HepG2 (cell line): ENCODE measurements around the gene IFI30. TPM values are rescaled to one million over a fixed set of nuclear protein-coding genes. Genes with fewer than 3 reads are reported as not detected.
A peak's percentile ranks its signal among the peaks of the same experiment; 100 is the strongest.

ENCODE experiments used
- ATF6 ChIP-seq: sonication (generic); formaldehyde crosslinking; conservative IDR thresholded peaks from 2 replicates; pipeline ENCODE4 v1.4.0; 2020; ENCODE audit warnings: missing genetic modification reagents
- BCL3 ChIP-seq: sonication (generic); formaldehyde crosslinking; IDR thresholded peaks from 2 replicates; pipeline ENCODE4 v1.5.1; 2020; ENCODE audit warnings: mild to moderate bottlenecking, missing genetic modification reagents, moderate library complexity
- CREB3 ChIP-seq: sonication (generic); formaldehyde crosslinking; IDR thresholded peaks from 2 replicates; pipeline ENCODE4 v1.5.0; 2020; ENCODE audit warnings: missing genetic modification reagents
- DNMT3B ChIP-seq: conservative IDR thresholded peaks from 2 replicates; pipeline ENCODE4 v1.6.1; 2016; ENCODE audit warnings: missing biosample characterization, control low read depth
- HNF1B ChIP-seq: sonication (generic); formaldehyde crosslinking; IDR thresholded peaks from 2 replicates; pipeline ENCODE4 v1.5.1; 2020; ENCODE audit warnings: mild to moderate bottlenecking, moderate library complexity, missing genetic modification reagents
- IKZF4 ChIP-seq: sonication (generic); formaldehyde crosslinking; IDR thresholded peaks from 2 replicates; pipeline ENCODE4 v1.5.1; 2020; ENCODE audit warnings: borderline replicate concordance, mild to moderate bottlenecking, low read depth, missing genetic modification reagents; ENCODE audit errors: not compliant biosample characterization
- KDM1A ChIP-seq: IDR thresholded peaks from 2 replicates; pipeline ENCODE4 v1.6.1; 2016; ENCODE audit warnings: missing compliant biosample characterization
- LCORL ChIP-seq, 2 experiments: fragments of 450-650 bp in 1 of 2; sonication (generic) in 1 of 2; formaldehyde crosslinking in 1 of 2; IDR thresholded peaks; 2 replicates each; pipeline versions ENCODE4 v1.5.0 to v1.6.1; 2017 to 2020; ENCODE audit warnings: antibody characterized with exemption in 1 of 2, missing genetic modification reagents in 1 of 2
- PHF5A ChIP-seq: IDR thresholded peaks from one replicate; pipeline ENCODE4 v1.6.1; 2018; ENCODE audit warnings: low read depth, missing genetic modification reagents; ENCODE audit not compliant: unreplicated experiment
- SP4 ChIP-seq: sonication (generic); formaldehyde crosslinking; IDR thresholded peaks from 2 replicates; pipeline ENCODE4 v1.8.1; 2023; ENCODE audit warnings: mild to moderate bottlenecking, missing genetic modification reagents
- TARDBP ChIP-seq: sonication (generic); formaldehyde crosslinking; IDR thresholded peaks from 2 replicates; pipeline ENCODE4 v1.8.0; 2022; ENCODE audit warnings: mild to moderate bottlenecking, missing genetic modification reagents
- TP53 ChIP-seq: sonication (generic); formaldehyde crosslinking; conservative IDR thresholded peaks from 2 replicates; pipeline ENCODE4 v1.4.0; 2020; ENCODE audit warnings: missing genetic modification reagents
- YEATS4 ChIP-seq: sonication (generic); formaldehyde crosslinking; IDR thresholded peaks from 2 replicates; pipeline ENCODE4 v1.4.0; 2020; ENCODE audit warnings: missing genetic modification reagents, borderline replicate concordance
- ZGPAT ChIP-seq: IDR thresholded peaks from 2 replicates; pipeline ENCODE4 v1.6.1; 2016; ENCODE audit warnings: mild to moderate bottlenecking
- ZNF17 ChIP-seq: sonication (generic); formaldehyde crosslinking; IDR thresholded peaks from 2 replicates; pipeline ENCODE4 v1.5.0; 2020; ENCODE audit warnings: mild to moderate bottlenecking, missing genetic modification reagents
- ZNF276 ChIP-seq: sonication (generic); formaldehyde crosslinking; IDR thresholded peaks from 2 replicates; pipeline ENCODE4 v1.4.0; 2020; ENCODE audit warnings: mild to moderate bottlenecking, low read depth, missing genetic modification reagents
- ZNF329 ChIP-seq: sonication (generic); formaldehyde crosslinking; IDR thresholded peaks from 2 replicates; pipeline ENCODE4 v1.9.0; 2021; ENCODE audit warnings: low read depth, mild to moderate bottlenecking, missing genetic modification reagents
- ZNF652 ChIP-seq: IDR thresholded peaks from 2 replicates; pipeline ENCODE4 v1.6.1; 2016; ENCODE audit warnings: low read depth, borderline replicate concordance
- ZSCAN20 ChIP-seq: sonication (generic); formaldehyde crosslinking; IDR thresholded peaks from 2 replicates; pipeline ENCODE4 v1.4.0; 2020; ENCODE audit warnings: missing genetic modification reagents, mild to moderate bottlenecking, borderline replicate concordance
- polyA plus RNA-seq, 8 experiments: library from polyadenylated mRNA; depleted of rRNA in 3 of 8; stranded (reverse) in 7 of 8; unstranded in 1 of 8; fragments of >200 nt; fragmentation: Illumina TruSeq in 4 of 8; extraction: Trizol in 4 of 8; gene quantifications; 2 replicates each; pipeline versions ENCODE4 v1.2.1 to v1.2.3, GENCODE V29; 2011 to 2016; ENCODE audit warnings: low read depth in 4 of 8, missing spikeins in 1 of 8, mixed read lengths in 1 of 8; ENCODE audit not compliant: insufficient read depth in 1 of 8
- total RNA-seq, 5 experiments: library from RNA; depleted of rRNA; stranded (reverse); fragments of >200 nt; fragmentation: Illumina TruSeq; extraction: Trizol; gene quantifications; 2 replicates each; pipeline ENCODE4 v1.2.3, GENCODE V29; 2016; ENCODE audit warnings: low read depth in 1 of 5

IFI30 gene
- total and polyA plus RNA-seq, 2 of the 13 experiments (the other 11 are each of a cell fraction or from before 2014, with no cell fraction given): 25.0 to 79.4 TPM

GRCh38 chr19:18223860-18224524 is 50.4 kb downstream of the IFI30 start (continued):
- TF ChIP-seq BCL3 (CRISPR knock-in tag) (peak; percentile 29; the same call in 1 of the 2 replicates), LCORL (IDR thresholded peaks at IDR 0.05) (no peak), LCORL (CRISPR knock-in tag; IDR thresholded peaks at IDR 0.05) (no peak; the same call in none of the 2 replicates), ZNF17 (CRISPR knock-in tag) (no peak), DNMT3B (no peak), CREB3 (CRISPR knock-in tag) (no peak), SP4 (CRISPR knock-in tag) (peak; percentile 84), ZNF276 (CRISPR knock-in tag) (peak; percentile 60; the same call in 1 of the 2 replicates), ZNF329 (CRISPR knock-in tag) (0 out of 2 replicates have a peak, but pooled peaks have one; percentile 25), IKZF4 (peak; percentile 14), PHF5A (CRISPR knock-in tag) (no peak), TP53 (CRISPR knock-in tag) (no peak), YEATS4 (CRISPR knock-in tag) (peak; percentile 67; the same call in 1 of the 2 replicates), ZNF652 (CRISPR knock-in tag) (0 out of 2 replicates have a peak, but pooled peaks have one; percentile 32), ZSCAN20 (CRISPR knock-in tag) (no peak), KDM1A (CRISPR knock-in tag) (peak; percentile 30; the same call in 1 of the 2 replicates), HNF1B (CRISPR knock-in tag) (peak; percentile 89), TARDBP (CRISPR knock-in tag) (peak; percentile 78), ZGPAT (peak; percentile 13; the same call in 1 of the 2 replicates), ATF6 (no peak)
